ENCODE data around the gene PDS5A.
"Not testable (repeated sequence)": the region's sequence is repeated elsewhere in the genome, so short reads cannot be mapped to it uniquely, and the experiment has no call there.

Gene PDS5A

GRCh38 chr4:39970671-39971640 is 6.8 kb downstream of the PDS5A start:
- in situ Hi-C loops (cut with HindIII; ENCODE audit: low pct_ligation_motif_present, low pct_unique_long_range_greater_than_20kb, low sequenced_read_pairs): no loop called here
- peak; percentile 80 for DNase-seq

DNA sequence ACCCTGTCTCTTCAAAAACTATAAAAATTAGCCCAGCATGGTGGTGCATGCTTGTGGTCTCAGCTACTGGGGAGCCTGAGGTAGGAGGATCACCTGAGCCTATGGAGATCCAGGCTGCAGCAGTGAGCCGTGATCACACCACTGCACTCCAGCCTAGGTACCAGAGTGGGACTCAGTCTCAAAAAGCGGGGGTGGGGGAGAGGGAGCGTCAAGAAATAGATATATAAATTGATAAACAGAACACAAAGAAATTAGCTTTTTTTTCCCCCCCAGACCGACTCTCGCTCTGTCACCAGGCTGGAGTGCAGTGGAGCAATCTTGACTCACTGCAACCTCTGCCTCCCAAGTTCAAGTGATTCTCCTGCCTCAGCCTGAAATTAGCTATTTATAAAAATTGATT is 14.1 kb downstream of the PDS5A start:
- in situ Hi-C loops (cut with HindIII; ENCODE audit: low pct_ligation_motif_present, low pct_unique_long_range_greater_than_20kb, low sequenced_read_pairs): no loop called here
- DNase-seq: no peak

DNA sequence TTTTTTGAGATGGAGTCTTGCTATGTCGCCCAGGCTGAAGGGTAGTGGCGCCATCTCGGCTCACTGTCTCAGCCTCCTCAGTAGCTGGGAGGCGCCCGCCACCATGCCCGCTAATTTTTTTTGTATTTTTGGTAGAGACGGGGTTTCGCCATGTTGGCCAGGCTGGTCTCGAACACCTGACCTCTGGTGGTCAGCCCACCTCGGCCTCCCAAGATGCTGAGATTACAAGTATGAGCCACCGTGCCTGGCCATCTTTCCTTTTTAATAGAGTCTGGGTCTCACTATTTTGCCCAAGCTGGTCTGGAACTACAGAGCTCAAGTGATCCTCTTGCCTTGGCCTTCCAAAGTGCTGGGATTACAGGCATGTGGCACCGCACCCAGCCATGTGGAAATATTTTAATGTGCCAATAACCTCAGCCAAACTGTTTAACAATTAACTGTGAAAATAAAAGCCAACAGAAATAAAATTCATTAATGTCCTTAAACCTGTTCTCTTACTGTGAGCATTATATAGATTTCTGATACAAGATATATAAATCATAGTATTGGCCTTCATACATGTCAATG is 16.3 kb downstream of the PDS5A start:
- in situ Hi-C loops (cut with HindIII; ENCODE audit: low pct_ligation_motif_present, low pct_unique_long_range_greater_than_20kb, low sequenced_read_pairs): no loop called here
- DNase-seq: no peak

DNA sequence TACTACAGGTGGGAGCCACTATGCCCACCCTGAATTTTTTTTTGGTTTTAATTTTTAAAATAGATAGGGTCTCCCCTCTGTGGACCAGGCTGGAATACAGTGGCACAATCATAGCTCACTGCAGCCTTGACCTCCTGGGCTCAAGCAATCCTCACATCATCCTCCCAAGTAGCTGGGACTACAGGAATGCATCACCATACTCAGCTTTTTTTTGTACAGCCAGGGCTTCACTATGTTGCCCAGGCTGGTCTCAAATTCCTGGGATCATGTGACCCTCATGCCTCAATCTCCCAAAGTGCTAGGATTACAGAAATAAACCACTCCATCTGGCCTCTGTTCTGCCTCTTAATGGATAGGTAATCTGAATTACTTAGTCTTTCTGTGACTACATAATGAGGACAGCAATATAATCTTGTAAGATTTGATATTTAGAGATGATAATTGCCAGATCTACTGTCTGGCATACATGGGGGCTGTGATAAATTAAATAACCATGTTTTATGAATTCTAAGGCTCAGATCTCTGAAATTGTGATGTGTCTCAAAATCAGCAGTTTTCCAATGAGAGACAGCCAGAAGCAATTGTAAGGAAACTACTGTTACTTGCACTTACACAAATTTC is 26.7 kb downstream of the PDS5A start:
- in situ Hi-C loops (cut with HindIII; ENCODE audit: low pct_ligation_motif_present, low pct_unique_long_range_greater_than_20kb, low sequenced_read_pairs): no loop called here
- no peak for DNase-seq

GRCh38 chr4:39947963-39948362 is 29.7 kb downstream of the PDS5A start:
- no peak for DNase-seq
- in situ Hi-C loops (cut with HindIII; ENCODE audit: low pct_ligation_motif_present, low pct_unique_long_range_greater_than_20kb, low sequenced_read_pairs): no loop called here

DNA sequence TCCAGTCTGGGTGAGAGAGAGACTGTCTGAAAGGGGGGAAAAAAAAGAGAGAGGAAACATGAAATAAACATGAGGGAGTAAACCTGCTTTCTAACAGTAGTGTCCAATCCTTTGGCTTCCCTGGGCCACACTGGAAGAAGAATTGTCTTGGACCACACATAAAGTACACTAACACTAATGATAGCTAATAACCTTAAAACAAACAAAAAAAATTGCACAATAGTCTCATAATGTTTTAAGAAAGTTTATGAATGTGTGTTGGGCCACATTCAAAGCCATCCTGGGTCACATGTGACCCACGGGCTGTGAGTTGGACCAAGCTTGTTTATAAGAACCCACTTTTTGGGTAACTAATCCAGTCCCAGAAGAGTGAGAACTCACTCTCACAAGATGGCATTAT is 30.3 kb downstream of the PDS5A start:
- in situ Hi-C loops (cut with HindIII; ENCODE audit: low pct_ligation_motif_present, low pct_unique_long_range_greater_than_20kb, low sequenced_read_pairs): no loop called here
- DNase-seq: no peak

DNA sequence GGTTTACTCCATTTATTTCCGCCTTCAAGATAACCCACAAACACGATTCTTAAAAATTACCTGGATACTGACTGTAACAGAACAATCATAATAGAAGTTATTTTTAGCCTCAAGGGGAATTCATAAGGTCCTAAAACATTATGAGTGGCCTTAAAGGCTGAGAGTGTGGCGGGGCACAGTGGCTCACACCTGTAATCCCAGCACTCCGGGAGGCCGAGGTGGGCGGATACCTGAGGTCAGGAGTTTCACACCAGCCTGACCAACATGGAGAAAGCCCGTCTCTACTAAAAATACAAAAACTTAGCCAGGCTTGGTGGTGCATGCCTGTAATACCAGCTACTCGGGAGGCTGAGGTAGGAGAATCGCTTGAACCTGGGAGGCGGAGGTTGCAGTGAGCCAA is 33.5 kb downstream of the PDS5A start:
- in situ Hi-C loops (cut with HindIII; ENCODE audit: low pct_ligation_motif_present, low pct_unique_long_range_greater_than_20kb, low sequenced_read_pairs); DNase-seq: not testable (repeated sequence)

DNA sequence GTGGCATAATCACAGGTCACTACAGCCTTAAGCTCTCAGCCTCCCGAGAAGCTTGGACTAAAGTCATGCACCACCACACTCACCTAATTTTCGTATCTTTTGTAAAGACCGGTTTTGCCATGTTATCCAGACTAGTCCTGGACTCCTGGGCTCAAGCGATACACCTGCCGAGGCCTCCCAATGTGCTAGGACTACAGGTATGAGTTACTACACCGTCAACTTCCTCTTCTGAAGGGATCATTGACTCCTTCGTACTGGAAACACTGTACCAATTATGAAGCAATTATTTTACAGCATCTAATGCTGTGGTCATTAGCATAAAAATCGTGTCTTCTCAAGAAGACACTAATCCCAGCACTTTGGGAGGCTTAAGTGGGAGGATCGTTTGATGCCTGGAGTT is 35.2 kb downstream of the PDS5A start:
- in situ Hi-C loops (cut with HindIII; ENCODE audit: low pct_ligation_motif_present, low pct_unique_long_range_greater_than_20kb, low sequenced_read_pairs): no loop called here
- DNase-seq: no peak

GRCh38 chr4:39941682-39942217 is 36.0 kb downstream of the PDS5A start:
- DNase-seq: no peak
- in situ Hi-C loops (cut with HindIII; ENCODE audit: low pct_ligation_motif_present, low pct_unique_long_range_greater_than_20kb, low sequenced_read_pairs): no loop called here

DNA sequence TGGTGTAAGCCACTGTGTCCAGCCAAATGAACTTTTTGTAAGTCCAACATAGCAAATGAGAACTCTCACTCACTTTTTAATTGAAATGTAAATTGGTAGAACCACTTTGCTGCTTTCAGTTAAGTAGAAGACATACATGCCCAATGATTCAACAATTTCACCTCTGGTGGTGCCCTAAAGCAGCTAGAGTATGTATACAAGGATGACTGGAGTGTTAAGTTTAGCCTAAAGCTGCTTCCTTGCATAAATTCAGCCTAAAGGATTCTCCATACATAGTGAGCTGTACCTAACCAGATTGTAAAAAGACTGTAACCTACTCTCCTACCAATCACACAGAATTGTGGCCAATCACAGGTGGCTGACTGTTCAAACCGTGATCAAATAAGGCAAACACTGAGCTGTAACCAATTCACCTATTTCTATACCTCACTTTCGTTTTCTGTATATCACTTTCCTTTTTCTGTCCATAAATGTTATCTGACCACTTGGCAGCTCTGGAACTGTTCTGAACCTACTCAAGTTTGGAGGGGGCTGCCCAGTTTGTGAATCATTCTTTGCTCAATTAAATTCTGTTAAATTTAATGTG is 39.9 kb downstream of the PDS5A start:
- in situ Hi-C loops (cut with HindIII; ENCODE audit: low pct_ligation_motif_present, low pct_unique_long_range_greater_than_20kb, low sequenced_read_pairs): no loop called here
- DNase-seq: no peak

DNA sequence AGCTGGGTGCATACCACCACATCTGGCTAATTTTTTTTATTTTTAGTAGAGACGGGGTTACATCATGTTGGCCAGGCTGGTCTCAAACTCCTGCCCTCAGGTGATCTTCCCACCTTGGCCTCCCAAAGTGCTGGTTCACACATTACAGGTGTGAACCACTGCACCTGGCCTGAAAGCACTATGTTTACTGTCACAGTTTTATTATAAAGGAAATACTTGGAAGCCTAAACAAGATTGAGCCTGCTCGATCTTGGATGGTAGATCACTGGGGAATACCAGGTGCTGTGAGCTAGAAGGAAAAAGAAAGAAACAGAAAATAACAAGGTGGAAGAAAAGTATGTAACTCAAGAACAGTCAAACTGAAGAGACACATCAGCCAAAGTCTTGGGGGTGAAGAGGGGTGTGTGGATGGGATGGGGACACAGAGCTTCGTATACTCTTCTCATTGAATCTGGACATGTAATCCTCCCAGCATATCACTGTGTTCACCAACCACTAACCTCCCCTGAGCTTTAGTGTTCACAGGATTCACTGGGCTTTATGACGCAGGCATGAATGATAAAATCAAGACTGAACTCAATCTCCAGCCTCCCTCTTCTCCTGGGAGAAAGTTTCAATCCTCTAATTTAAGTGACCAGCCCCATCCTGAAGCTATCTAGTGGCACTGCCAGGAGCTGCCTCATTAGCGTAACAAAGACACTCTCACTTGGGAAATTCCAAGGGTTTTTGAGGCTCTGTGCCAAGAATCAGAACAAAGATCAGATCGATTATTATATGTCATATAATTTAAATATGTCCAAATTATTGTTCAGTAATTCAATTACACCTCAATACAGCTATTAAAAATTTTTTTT is 40.9 kb downstream of the PDS5A start:
- DNase-seq: no peak
- in situ Hi-C loops (cut with HindIII; ENCODE audit: low pct_ligation_motif_present, low pct_unique_long_range_greater_than_20kb, low sequenced_read_pairs): no loop called here

- DNase-seq: no peak
- in situ Hi-C loops (cut with HindIII; ENCODE audit: low pct_ligation_motif_present, low pct_unique_long_range_greater_than_20kb, low sequenced_read_pairs): no loop called here
These were observed 43.8 kb downstream of the PDS5A start for GRCh38 chr4:39933671-39934590.

DNA sequence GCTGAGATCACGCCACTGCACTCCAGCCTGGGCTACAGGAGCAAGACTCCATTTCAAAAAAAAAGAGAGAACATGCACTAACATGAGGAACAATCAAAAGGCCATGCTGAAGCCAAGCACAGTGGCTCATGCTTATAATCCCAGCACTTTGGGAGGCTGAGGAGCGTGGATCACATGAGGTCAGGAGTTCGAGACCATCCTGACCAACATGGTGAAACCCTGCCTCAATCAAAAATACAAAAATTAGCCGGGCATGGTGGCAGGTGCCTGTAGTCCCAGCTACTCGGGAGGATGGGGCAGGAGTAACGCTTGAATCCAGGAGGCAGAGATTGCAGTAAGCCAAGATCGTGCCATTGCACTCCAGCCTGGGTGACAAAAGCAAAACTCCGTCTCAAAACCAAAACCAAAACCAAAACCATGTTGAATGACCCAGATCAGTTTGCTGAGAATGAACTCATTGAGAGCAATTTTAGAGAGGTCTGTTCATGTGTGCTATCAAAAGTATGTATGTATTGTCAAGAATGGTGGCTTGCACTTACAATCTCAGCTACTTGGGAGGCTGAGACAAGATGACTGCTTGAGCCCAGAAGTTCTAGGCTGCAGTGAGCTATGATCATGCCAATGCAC is 44.8 kb downstream of the PDS5A start:
- in situ Hi-C loops (cut with HindIII; ENCODE audit: low pct_ligation_motif_present, low pct_unique_long_range_greater_than_20kb, low sequenced_read_pairs): no loop called here
- no peak for DNase-seq

DNA sequence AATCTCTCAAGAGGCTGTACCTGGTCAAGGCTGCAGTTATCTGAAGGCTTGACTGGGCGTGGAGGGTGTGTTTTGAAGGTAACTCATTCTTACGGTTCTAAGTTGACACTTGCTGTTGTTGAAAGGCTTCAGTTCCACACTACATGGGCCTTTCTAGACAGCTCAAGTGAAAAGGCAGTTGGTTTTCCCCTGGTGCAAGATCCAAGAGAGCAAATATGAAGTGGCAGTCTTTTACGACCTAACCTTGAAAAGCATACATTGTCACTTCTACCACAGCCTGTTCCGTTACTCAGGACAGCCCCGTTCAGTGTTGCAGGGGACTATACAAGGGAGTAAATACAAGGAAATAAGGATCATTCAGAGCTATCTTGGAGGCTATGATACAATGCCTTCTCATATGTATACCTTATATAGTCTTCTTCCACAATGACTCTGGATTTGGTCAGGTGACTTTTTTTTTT is 46.2 kb downstream of the PDS5A start:
- DNase-seq: no peak
- in situ Hi-C loops (cut with HindIII; ENCODE audit: low pct_ligation_motif_present, low pct_unique_long_range_greater_than_20kb, low sequenced_read_pairs): no loop called here

- in situ Hi-C loops (cut with HindIII; ENCODE audit: low pct_ligation_motif_present, low pct_unique_long_range_greater_than_20kb, low sequenced_read_pairs): no loop called here
- DNase-seq: no peak
These were observed 49.2 kb downstream of the PDS5A start for GRCh38 chr4:39928538-39928937.

- DNase-seq: no peak
- in situ Hi-C loops (cut with HindIII; ENCODE audit: low pct_ligation_motif_present, low pct_unique_long_range_greater_than_20kb, low sequenced_read_pairs): no loop called here
These were observed 53.7 kb downstream of the PDS5A start for GRCh38 chr4:39924014-39924413.

DNA sequence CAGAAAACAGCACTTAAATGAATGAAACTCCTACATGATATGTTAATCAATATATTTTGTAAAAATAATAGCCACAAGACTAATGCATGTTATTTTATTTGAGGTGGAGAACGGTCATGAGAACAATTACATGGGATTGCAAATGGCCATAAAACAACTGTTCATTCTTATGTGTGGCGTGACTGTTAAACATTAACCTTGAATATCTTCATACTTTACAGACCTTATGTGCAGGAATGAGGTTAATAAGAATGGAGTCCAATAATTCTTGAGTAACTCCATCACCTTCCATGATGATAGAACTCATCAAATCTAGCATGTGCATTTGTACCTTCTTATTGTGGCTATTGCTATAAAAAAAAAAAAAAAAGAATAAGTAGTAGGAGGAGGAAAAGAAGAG is 55.3 kb downstream of the PDS5A start:
- in situ Hi-C loops (cut with HindIII; ENCODE audit: low pct_ligation_motif_present, low pct_unique_long_range_greater_than_20kb, low sequenced_read_pairs): no loop called here

More for the DNA sequence above, 55.3 kb downstream of the PDS5A start:
- DNase-seq: peak; percentile 16

Measured in ACHN (cell line).